Endometrial microvascular endothelial cells (primary cell): ENCODE data around the gene ODAD3. TPM values are rescaled to one million over a fixed set of nuclear protein-coding genes. Genes with fewer than 3 reads are reported as not detected.
"Not testable (repeated sequence)": the region's sequence is repeated elsewhere in the genome, so short reads cannot be mapped to it uniquely, and the experiment has no call there.

Source experiments
- in situ Hi-C: cut with HindIII; loops from 2 replicates; pipeline ENCODE4 v1.10.0; 2017; ENCODE audit warnings: low sequenced_read_pairs, low pct_unique_long_range_greater_than_20kb; ENCODE audit errors: inconsistent ontology term
- total RNA-seq: library from RNA; depleted of rRNA; stranded (reverse); fragments of >200 nt; gene quantifications from one replicate; pipeline ENCODE4 v1.2.3, GENCODE V29; 2015; ENCODE audit errors: inconsistent ontology term

The ODAD3 gene
- total RNA-seq, 1 donor from 2014 or later: not detected

DNA sequence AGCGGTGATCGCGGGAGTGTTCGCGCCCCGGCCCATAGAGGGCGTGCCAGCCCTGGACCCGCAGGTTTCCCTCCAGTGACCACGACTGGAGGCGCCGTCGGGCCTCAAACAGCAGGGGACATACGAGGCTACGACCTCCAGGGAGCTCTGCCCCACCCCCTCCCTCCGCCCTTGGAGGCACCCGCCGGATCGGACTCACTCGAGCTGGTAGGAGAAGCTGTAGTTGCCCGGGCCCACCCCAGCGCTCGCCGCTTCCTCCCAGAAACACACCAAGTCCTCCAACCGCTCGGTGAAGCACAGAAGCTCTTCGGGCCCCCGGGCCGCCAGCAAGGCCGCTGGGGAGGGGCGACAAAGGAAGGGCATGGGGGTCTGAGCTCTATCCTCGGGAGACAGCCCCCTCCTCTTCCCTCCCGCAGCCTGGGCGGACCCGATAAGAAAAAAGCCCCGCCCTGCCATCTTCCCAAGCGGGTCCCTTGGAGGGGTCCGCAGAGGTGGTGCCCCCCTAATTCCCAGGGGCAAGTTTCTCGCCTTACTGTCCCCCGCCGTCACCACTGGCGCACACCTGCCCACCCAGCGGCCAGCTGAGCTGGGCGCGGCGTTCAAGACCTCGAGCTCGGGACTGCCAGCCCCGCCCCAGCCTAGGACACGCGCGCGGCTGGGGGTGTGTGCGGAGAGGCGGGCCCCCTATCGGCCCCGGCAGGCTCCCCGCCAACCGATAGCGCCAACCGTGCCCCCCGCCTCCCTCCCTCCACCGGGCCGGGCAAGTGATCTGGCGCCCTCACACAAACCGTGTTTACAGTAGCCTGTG is 51.8 kb downstream of the ODAD3 start:
- in situ Hi-C loops: no loop called here

GRCh38 chr19:11380653-11381537 is 54.0 kb downstream of the ODAD3 start:
- in situ Hi-C loops: no loop called here

DNA sequence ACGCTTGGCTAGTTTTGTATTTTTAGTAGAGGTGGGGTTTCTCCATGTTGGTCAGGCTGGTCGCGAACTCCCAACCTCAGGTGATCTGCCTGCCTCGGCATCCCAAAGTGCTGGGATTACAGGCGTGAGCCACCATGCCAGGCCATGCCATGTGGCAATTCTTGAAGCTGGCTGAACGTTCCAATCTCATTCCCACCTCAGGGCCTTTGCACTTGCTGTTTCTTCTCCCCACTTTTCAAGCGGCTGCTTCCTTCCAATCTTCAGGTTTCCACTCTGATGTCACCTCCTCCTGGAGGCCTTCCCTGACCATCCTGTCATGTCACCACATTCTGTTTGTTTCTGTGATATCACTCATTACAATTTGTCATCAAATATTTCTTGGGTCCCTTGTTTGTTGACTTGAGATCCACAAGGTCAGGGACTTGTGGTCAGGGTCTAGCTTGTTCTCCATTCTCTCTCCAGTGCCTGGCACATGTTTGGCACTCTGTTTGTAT is 55.0 kb downstream of the ODAD3 start:
- in situ Hi-C loops: no loop called here

DNA sequence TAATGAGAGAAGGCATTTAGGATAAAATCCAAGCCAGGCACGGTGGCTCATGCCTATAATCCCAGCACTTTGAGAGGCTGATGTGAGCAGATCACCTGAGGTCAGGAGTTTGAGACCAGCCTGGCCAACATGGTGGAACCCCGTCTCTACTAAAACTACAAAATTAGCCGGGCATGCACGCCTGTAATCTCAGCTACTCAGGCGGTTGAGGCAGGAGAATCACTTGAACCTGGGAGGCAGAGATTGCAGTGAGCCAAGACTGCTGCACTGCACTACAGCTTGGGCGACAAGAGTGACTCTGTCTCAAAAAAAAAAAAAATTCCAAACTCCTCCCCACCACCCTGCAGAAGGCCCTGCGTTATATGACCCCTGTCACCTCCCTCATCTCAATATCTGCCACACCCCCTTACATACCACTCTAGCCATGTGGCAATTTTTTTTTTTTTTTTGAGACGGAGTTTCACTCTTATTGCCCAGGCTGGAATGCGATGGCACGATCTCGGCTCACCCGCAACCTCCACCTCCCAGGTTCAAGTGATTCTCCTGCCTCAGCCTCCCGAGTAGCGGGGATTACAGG is 55.6 kb downstream of the ODAD3 start:
- in situ Hi-C loops: not testable (repeated sequence)

DNA sequence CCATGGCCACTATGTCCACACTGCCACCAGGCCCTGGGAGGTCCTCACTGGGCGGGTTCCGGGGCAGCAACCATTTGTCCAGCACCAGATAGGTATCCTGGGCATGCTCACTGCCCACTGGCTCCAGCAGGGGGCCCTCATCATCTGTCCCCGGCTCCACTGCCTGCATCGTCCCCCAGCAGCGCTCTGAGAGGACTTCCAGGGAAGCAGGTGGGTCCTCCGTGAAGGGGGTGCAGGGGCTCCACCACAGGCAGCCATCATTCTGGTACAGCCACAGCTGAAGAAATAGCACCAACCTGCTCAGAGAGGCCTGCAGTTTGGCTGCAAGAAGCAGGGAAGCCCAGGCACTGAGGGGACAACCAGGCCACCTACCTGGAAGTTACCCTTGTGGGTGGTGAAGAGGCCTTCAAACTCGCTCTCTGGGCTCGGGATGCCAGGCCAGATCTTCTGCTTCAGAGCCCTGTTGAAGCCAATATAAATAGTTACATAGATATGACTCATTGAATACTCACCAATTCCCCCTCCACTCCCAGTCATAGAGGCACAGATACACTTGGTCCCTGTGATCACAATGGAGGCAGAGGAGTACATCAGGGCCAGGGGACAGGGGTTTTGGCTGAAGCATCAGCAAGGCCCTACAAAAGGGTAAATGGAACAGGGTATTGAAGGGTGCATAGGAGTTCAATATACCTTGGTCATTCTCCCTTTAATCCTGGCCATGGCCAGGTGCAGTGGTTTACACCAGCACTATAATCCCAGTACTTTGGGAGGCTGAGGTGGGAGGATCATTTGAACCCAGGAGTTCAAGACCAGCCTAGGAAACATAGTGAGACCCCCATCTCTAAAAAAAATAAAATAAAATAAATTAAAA is 56.4 kb downstream of the ODAD3 start:
- in situ Hi-C loops: no loop called here

DNA sequence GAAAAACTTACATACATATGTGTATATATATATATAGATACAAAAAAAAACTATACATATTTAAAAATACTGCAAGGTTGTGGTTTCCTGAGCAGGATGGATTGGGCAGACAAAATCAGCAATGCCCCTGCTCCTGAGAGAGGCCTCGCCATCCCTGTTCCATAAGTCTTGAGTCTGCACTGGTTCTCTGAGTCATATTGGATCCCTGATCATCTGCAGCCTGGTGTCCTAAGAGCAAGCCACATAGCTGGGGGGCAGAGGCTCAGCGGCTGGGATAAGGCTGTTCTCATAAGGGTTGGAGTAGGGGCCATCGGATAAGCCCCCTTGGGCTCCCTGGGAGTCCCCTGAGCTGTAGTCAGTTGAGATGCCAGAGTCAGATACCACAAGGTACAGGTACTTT is 57.2 kb downstream of the ODAD3 start:
- in situ Hi-C loops: no loop called here

DNA sequence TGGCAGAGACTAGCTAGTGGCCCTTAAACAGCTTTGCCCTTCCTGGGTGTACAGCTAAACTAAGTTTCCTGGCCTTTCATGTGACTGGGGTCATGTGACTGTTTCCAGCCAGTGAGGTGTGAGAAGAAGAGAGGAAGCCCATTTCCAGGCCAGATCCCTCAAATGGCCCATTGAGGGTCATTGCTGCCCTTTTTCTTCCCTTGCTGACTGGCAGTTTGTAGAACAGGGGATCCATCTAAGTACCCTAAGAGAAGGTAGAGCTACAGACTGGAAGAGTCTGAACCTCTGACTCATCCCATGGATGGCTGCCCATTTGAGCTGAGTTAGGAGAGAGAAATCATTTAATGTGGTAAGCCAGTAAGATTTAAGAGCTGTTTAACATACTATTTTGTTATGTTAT is 57.7 kb downstream of the ODAD3 start:
- in situ Hi-C loops: no loop called here

DNA sequence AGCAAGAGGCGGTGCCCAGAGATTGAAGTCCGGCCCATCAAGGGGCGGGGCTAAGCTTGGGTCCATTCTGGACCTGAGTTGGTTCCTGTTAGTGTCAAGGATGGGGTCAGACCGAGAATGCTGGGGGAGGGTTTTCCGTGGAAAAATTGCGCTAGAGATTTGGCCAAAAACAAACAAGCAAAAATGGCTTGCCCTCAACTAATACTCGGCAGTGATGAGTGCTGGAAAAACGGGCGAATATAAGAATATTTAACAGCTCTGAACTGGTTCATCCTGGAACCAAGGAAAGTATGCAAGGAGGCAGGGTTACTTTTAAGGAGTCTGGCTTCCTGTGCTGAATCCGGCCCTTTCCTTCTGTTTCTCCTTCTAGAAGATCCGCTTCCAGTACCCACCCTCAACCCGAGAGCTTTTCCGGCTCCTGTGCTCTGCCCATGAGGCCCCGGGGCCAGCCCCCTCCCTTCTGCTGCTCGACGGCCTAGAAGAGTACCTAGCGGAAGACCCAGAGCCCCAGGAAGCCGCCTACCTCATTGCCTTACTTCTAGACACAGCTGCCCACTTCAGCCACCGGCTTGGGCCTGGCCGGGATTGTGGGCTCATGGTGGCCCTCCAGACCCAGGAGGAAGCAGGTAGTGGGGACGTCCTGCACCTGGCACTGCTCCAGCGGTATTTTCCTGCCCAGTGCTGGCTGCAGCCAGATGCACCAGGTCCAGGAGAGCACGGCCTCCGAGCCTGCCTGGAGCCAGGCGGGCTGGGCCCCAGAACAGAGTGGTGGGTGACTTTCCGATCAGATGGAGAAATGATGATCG is 59.6 kb downstream of the ODAD3 start:
- in situ Hi-C loops: no loop called here

DNA sequence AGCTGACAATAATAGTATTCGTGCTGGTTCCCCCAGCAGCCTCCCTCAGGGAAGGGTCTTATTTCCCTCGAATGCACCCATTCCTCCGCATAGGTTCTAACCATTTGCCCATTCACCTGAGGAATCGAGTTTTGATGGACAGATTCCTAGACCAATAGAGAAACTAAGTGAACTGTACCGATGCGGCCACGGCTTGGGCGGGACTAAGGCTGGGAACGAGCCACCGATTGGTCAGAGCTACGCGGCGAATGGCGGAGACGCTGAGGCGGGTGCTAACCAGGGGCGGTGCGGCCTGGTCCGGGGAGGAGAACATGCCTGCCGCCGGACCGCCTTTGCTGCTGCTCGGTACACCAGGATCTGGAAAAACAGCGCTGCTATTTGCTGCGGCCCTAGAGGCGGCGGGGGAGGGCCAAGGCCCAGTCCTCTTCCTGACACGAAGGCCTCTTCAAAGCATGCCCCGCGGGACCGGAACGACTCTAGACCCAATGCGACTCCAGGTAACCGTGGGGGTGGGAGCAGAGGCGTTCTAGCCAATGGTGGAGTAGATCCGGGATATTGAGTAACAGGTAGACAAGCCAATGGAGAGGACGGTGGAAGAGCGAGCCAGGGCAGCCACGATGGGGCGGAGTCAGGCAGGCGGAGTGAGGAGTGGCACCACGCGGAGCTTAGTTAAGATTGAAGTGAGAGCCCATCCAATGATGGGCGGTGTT is 60.3 kb downstream of the ODAD3 start, which contains the start of gene SWSAP1:
SWSAP1 (plus strand) TSS at position 234 of the 710 bp plus-strand sequence; CDS start at position 249, 15 bp downstream.
- in situ Hi-C loops: no loop called here

GRCh38 chr19:11373885-11374432 is 61.0 kb downstream of the ODAD3 start:
- in situ Hi-C loops: no loop called here

DNA sequence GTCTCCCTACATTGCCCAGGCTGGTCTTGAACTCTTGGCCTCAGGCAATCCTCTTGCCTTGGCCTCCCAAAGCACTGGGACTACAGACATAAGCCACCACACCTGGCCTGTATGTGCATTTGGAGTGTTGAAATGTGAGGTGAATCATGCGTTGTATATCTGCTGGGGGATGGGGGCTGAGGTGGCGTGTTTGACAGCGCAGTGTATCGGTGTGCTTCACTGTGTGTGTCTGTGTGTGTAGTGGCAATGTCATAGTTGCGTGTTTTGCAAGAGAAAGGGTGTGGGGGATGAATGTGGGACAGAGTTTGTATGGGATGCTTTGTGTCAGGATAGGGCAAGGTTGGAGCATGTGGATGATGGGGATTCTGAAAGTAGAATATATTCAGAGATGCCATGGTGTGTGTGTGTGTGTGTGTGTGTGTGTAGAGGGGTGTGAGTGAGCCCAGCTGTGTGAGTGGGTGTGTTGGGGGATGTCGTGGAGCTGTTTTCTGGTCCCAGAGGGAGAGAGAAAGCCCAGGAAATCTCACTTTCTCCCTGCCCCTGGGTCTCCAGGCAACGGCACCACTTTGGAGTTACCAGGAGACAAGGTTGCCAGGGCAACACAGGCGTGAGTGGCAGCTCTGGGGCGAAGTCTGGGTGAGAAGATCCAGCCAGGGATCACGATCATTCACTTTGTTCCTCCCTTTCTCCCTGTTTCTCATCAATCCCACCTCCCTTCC is 61.6 kb downstream of the ODAD3 start:
- in situ Hi-C loops: no loop called here

GRCh38 chr19:11370744-11371143 is 64.2 kb downstream of the ODAD3 start:
- in situ Hi-C loops: no loop called here

Other genes with a start within 250 kb of the ODAD3 start
- 85.2 TPM for gene KANK2, start 237.6 kb downstream of the ODAD3 start, total RNA-seq
- gene ANGPTL8, start 195.5 kb downstream of the ODAD3 start, total RNA-seq: not detected
- gene DOCK6, start 172.6 kb downstream of the ODAD3 start, total RNA-seq: 78.6 TPM
- not detected for gene TSPAN16, start 139.0 kb downstream of the ODAD3 start, total RNA-seq
- gene RAB3D, start 95.5 kb downstream of the ODAD3 start, total RNA-seq: 47.8 TPM
- gene TMEM205, start 88.9 kb downstream of the ODAD3 start, total RNA-seq: 227 TPM
- 34.7 TPM for gene CCDC159, start 88.6 kb downstream of the ODAD3 start, total RNA-seq
- gene PLPPR2, start 79.7 kb downstream of the ODAD3 start, total RNA-seq: 17.7 TPM
- gene SWSAP1, start 60.5 kb downstream of the ODAD3 start, total RNA-seq: 1.9 TPM
- gene EPOR, start 50.8 kb downstream of the ODAD3 start, total RNA-seq: 6.4 TPM
- not detected for gene RGL3, start 15.8 kb downstream of the ODAD3 start, total RNA-seq
- gene PRKCSH, start 514 bp upstream of the ODAD3 start, total RNA-seq: 261 TPM
- 7.3 TPM for gene ELAVL3, start 45.9 kb upstream of the ODAD3 start, total RNA-seq
- 4.6 TPM for gene ZNF653, start 70.7 kb upstream of the ODAD3 start, total RNA-seq
- gene ECSIT, start 94.0 kb upstream of the ODAD3 start, total RNA-seq: 53.1 TPM
- 0.46 TPM for gene CNN1, start 103.7 kb upstream of the ODAD3 start, total RNA-seq
- gene ELOF1, start 124.1 kb upstream of the ODAD3 start, total RNA-seq: 35.2 TPM
- not detected for gene ACP5, start 142.5 kb upstream of the ODAD3 start, total RNA-seq
- 8.2 TPM for gene ZNF627, start 162.4 kb upstream of the ODAD3 start, total RNA-seq